Measurements from ENCODE around the gene FBXO4. TPM values are rescaled to one million over a fixed set of nuclear protein-coding genes. Genes with fewer than 3 reads are reported as not detected.

The FBXO4 gene
- total RNA-seq, 1 experiment from 2014 or later: 1.2 TPM

DNA sequence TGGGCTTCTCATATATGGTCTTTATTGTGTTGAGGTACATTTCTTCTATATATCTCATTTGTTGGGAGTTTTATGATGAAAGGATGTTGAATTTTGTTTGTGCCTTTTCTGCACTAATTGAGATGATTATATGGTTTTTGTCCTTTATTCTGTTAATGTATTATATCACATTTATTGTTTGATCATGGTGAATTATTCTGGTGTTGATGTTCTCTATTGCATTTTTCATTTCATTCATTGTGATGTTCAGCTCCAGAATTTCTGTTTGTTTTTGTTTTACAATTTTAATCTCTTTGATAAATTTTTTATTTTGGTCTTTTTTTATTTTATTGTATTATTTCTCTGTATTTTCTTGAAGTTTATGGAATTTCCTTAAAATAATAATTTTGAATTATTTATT, 35.4 kb downstream of the FBXO4 start:
- TF ChIP-seq, protein P1, sequence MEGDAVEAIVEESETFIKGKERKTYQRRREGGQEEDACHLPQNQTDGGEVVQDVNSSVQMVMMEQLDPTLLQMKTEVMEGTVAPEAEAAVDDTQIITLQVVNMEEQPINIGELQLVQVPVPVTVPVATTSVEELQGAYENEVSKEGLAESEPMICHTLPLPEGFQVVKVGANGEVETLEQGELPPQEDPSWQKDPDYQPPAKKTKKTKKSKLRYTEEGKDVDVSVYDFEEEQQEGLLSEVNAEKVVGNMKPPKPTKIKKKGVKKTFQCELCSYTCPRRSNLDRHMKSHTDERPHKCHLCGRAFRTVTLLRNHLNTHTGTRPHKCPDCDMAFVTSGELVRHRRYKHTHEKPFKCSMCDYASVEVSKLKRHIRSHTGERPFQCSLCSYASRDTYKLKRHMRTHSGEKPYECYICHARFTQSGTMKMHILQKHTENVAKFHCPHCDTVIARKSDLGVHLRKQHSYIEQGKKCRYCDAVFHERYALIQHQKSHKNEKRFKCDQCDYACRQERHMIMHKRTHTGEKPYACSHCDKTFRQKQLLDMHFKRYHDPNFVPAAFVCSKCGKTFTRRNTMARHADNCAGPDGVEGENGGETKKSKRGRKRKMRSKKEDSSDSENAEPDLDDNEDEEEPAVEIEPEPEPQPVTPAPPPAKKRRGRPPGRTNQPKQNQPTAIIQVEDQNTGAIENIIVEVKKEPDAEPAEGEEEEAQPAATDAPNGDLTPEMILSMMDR (conservative IDR thresholded peaks at IDR 0.05): no peak
- Histone ChIP-seq H2BK15ac (ENCODE audit: low read depth, low read length) (no peak overlapping the region), H2BK120ac (ENCODE audit: low read depth, low read length, poor library complexity, severe bottlenecking) (no peak overlapping the region), H3K4ac (ENCODE audit: low read depth, low read length) (no peak overlapping the region), H2BK12ac (ENCODE audit: insufficient read length, low read depth, low read length) (no peak overlapping the region), H3K4me2 (ENCODE audit: insufficient read depth, insufficient read length, low read length) (no peak overlapping the region), H3K14ac (ENCODE audit: insufficient read depth, low read length) (no peak overlapping the region), H4K5ac (ENCODE audit: insufficient read length, low read depth, low read length) (no peak overlapping the region), H4K20me1 (ENCODE audit: control insufficient read depth, insufficient read depth, insufficient read length) (no peaks in the 10 kb centered on the region), H2AFZ (ENCODE audit: low read length) (no peak overlapping the region), H3K79me2 (ENCODE audit: insufficient read depth, low read length) (no peaks in the 10 kb centered on the region), H2BK20ac (ENCODE audit: low read depth, low read length, poor library complexity, severe bottlenecking) (no peak overlapping the region), H3K79me1 (ENCODE audit: insufficient read depth, low read depth, low read length, poor library complexity, severe bottlenecking) (no peaks in the 10 kb centered on the region), H3K56ac (ENCODE audit: insufficient read length, low read depth, low read length) (no peak overlapping the region), H2AK5ac (ENCODE audit: insufficient read length, low read length) (no peak overlapping the region), H3K23ac (ENCODE audit: insufficient read length, low read depth, low read length) (no peak overlapping the region), H3K4me1 (ENCODE audit: insufficient read depth, low read length) (no peaks in the 10 kb centered on the region), H3K9me3 (ENCODE audit: control insufficient read depth, low read depth, low read length) (no peaks in the 10 kb centered on the region), H2BK5ac (ENCODE audit: insufficient read length, low read length) (no peak overlapping the region), H3T11ph (ENCODE audit: low read length) (no peak overlapping the region), H3K18ac (ENCODE audit: insufficient read length, low read depth, low read length) (no peak overlapping the region), H3K27ac (ENCODE audit: insufficient read length, low read depth, low read length) (no peak overlapping the region), H3K27me3 (ENCODE audit: insufficient read depth, low read length) (no peaks in the 10 kb centered on the region), H3K23me2 (ENCODE audit: insufficient read length, low read depth, low read length, poor library complexity, severe bottlenecking) (no peaks in the 10 kb centered on the region), H4K91ac (ENCODE audit: insufficient read length, low read depth, low read length) (no peak overlapping the region), H3K9ac (ENCODE audit: extremely low read depth, insufficient read length, low read length) (no peak overlapping the region), H4K8ac (replicated peaks; ENCODE audit: insufficient read length, low read depth, low read length) (no peak overlapping the region)
- no peak for DNase-seq
- Mint-ChIP-seq H3K4me1 (no peaks in the 10 kb centered on the region; a peak in 1 of 4 replicates), H3K36me3 (ENCODE audit: insufficient read depth in 1 of 3, low read depth in 3 of 3) (peaks cover 0 to 7% (median 6%) of the 10 kb centered on the region in 3 experiments; a peak in 5 of 7 replicates), H3K27ac (no peak overlapping the region), H3K9me3 (peaks cover 18 to 26% of the 10 kb centered on the region in 2 experiments), H3K27me3 (ENCODE audit: low read depth) (no peaks in the 10 kb centered on the region), H3K4me3 (no peak overlapping the region)

Measured in H9 (cell line).